Activated CD4-positive, alpha-beta T cell treated with anti-CD3 and anti-CD28 coated beads, Interleukin-2, Interleukin-6, amounts not matched to agents 100 ng/mL and 50 ng/mL, durations not matched to agents 16 hours and 8 hours (primary cell): ENCODE measurements around the gene RUNX2.
A peak's percentile ranks its signal among the peaks of the same experiment; 100 is the strongest.
"Not testable (repeated sequence)": the region's sequence is repeated elsewhere in the genome, so short reads cannot be mapped to it uniquely, and the experiment has no call there.

Source experiments
- DNase-seq: peaks from one replicate; pipeline ENCODE4 v3.0.0-alpha.2; 2020

The RUNX2 gene

GRCh38 chr6:45327956-45328522 lies at the start of gene RUNX2:
Gene RUNX2 (plus strand): TSS chr6:45328330. CDS start chr6:45328727, 397 bp downstream.
- peak; percentile 8 for DNase-seq

DNA sequence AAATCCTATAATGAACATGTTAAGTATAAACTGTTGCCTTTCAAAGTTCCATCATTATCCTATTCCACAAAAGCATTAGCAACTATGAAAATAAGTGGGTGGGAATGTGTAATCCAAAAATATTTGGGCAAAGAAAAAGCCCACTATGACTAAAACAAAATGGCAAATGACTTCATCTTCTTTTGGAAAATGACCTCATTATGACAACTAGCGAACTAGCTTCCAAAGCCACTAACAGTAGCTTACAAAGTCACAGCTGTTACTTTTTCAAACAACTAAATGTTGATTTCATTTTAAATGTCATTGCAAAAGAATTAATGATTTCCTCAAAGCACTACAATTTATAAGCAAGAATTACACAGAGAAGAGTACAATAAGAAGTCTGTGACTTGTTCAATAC lies 49.8 kb upstream of the RUNX2 start:
- no peak for DNase-seq

- DNase-seq: not testable (repeated sequence)
Measured at GRCh38 chr6:45286707-45287106, 41.4 kb upstream of the RUNX2 start.

DNA sequence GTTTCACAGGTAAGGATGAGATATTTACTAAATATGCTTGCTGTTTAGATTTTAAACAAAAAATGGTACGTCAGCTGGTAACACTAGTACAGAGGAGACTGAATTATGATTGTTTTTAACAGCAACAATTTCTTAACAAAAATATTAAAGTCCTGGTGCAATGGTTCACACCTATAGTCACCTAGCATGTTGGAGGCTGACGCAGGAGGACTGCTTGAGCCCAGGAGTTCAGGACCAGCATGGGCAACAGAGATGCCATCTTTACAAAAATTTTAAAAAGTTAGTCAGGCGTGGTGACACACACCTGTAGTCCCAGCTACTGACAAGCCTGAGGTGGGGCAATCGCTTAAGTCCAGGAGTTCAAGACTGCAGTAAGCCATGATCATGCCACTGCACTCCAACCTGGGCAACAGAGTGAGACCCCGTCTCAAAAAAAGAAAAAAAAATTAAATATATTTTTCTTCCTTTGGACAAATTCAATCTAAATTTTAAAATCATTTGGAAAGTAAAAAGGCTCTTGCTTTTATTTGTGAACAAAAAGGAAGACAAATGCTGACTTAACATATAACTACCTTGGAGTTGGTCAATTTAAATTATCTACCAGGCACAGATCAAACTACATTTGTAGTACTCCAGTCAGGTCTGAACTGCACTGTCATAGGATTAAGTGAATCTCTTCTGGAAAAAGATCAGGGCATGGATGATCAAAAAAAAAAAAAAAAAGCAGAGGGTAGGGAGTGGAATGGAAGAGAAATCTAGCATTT lies 38.2 kb upstream of the RUNX2 start:
- DNase-seq: no peak

- no peak for DNase-seq
Measured at GRCh38 chr6:45293306-45293705, 34.8 kb upstream of the RUNX2 start.

- not testable (repeated sequence) for DNase-seq
Measured at GRCh38 chr6:45294065-45294701, 33.9 kb upstream of the RUNX2 start.

- no peak for DNase-seq
Measured at GRCh38 chr6:45297320-45297719, 30.8 kb upstream of the RUNX2 start.

GRCh38 chr6:45299096-45299581 lies 29.0 kb upstream of the RUNX2 start:
- no peak for DNase-seq

- DNase-seq: no peak
Measured at GRCh38 chr6:45300736-45301135, 27.4 kb upstream of the RUNX2 start.

DNA sequence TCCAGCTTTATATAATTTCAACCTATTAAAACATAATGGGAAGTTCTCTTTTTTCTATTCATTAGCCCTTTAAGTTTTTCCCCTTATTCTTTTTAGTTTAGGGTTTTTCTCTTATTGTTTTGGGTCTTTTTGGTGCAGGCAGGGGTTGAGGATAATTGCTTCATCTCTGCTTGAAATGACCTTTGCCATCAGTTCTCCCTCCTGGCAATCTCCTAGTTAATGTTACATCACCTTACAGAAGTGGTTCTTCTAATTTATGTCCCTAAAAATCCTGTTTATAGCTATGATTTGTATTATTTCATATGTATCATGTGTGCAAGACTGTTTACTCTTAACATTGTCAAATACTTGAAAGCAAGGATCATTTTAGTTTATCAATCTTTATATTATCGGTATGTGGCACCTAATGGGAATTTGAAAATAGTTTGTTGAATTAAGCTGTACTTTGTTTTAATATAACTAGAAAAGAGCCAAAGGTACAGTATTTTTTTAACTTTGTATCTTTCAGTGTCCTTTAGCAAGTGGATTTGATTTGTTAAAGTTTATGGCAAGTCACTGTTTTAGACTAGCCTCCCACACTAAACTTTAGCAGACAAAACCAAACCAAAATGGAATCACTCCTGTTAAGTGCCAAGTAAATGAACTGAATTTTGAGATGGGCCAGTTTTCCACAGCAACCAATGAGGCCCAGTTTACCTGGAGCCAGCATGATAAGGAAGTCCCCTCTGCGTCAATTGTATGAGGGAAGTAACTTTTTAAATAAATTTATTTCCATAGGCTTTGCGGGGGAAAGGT lies 26.6 kb upstream of the RUNX2 start:
- DNase-seq: no peak

- DNase-seq: no peak
Measured at GRCh38 chr6:45302832-45303231, 25.3 kb upstream of the RUNX2 start.

DNA sequence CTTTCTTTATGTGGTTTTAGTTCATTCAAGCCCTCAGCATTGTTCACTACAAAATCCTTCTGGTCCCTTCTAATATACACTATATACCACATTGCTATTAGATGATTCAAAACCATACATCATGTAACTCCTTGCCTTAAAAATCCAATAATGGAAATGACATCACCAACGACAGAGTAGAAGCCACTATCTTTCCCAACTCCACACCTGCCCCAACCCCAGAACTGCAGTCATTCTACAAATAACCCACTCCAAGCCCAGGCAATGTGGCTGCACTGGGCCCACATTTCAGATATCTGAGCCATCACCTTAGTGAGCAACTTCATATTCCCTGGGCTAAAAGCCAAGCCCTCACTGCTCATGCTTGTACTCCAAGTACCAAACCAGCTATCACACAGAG lies 22.6 kb upstream of the RUNX2 start:
- DNase-seq: no peak

GRCh38 chr6:45310118-45310788 lies 17.9 kb upstream of the RUNX2 start:
- peak; percentile 14 for DNase-seq

DNA sequence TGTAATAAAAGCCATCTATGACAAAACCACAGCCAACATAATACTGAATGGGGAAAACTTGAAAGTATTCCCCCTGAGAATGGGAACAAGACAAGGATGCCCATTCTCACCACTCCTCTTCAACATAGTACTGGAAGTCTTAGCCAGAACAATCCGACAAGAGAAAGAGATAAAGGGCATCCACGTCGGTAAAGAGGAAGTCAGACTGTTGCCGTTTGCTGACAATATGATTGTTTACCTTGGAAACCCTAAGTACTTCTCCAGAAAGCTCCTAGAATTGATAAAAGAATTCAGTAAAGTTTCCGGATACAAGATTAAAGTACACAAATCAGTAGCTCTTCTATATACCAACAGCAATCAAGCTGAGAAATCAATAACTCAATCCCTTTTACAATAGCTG lies 14.0 kb upstream of the RUNX2 start:
- DNase-seq: no peak

DNA sequence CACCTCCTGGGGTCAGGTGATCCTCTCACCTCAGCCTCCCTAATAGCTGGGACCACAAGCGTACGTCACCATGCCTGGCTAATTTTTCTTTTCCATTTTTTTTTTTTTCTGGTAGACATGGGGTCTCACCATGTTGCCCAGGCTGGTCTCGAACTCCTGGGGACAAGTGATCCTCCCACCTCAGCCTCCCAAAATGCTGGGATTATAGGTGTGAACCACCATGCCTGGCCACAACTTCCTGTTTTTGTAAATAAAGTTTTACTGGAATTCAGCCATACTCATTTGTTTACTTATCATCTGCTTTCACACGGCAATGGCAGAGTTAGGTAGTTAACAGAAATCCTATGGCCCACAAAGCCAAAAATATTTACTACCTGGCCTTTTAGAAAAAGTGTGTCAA lies 7.8 kb upstream of the RUNX2 start:
- no peak for DNase-seq

- no peak for DNase-seq
Measured at GRCh38 chr6:45323656-45324224, 4.4 kb upstream of the RUNX2 start.

DNA sequence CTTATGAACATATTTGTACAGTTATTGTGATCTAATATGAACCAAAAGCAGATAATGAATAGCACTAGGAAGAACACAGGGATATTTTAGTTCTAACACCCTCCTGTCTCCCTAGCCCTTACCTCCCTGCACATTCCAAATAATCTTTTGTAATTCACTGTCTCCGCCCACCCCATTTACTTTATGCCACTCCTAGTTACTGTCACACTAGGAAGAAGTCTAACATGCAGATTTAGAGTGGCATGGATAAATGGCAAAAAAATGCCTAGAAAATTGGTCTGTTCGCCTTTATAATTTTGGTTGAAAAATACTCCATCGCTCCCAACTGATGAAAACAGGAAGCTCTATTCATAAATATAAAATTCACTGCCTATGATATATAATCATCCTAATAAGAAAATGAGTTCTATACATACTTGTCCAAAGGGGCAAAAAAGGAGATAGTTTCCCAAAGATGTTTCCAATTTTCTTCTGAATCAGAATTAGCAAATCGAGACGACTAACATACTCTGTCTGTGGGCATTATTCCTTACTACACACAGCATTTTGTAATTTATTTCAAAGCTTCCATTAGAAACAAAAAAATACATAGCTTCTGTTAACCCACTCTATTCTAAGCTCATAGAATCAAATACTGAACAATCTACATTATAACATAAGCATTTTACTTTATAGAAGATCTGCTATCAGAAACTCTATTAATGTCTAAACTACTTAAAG lies 1.3 kb upstream of the RUNX2 start:
- no peak for DNase-seq

- DNase-seq: no peak
Measured at GRCh38 chr6:45328523-45328922, 393 bp downstream of the RUNX2 start.

DNA sequence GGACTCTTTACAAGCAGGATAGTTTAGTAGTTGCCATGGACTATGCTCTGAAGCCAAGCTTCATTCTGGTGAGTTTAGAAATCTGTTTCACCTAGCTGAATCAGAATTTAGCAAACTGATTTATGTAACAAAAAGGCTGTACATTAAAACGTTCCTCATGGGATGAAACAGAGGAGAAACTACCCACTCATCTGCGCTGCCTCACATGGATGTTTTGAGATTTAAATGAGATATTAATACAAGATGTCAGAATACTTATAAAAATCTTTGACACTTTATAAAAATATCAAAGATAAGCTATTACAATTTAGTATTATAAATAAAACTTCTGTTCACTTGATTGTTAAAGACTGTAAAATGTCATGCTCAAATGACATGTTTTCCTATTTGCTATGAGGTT lies 16.8 kb downstream of the RUNX2 start:
- no peak for DNase-seq

DNA sequence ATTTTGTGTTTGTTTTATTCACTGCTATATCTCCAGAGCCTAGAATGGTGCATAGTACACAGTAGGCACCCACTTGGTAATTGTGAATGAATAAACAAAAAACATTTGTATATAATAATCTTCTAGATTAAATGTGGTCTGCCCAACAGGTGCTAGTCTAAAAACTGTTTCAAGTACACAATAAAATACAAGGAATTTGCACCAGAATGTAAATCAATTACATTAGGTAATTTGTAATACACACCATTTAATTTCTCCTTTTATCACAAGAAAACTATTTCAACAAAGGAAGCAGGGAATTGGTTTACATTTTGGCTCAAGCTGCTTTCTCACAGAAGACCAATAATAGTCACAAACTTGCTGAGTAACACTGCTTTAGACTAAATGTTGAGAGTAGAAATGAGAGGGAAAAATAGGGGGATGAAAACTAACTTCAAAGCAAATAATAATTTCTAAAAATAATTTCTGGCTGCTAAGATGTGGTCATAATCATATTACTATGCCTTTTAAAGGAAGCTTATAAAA lies 22.1 kb downstream of the RUNX2 start:
- no peak for DNase-seq

- no peak for DNase-seq
Measured at GRCh38 chr6:45351076-45351475, 22.9 kb downstream of the RUNX2 start.
